22Rv1 (cell line): ENCODE measurements around the gene PRSS37.

Experiments used
- ZFX ChIP-seq: fragments of 450-650 bp; IDR thresholded peaks from 2 replicates; pipeline ENCODE4 v1.6.1; 2017; ENCODE audit warnings: antibody characterized with exemption, borderline replicate concordance
- TF ChIP-seq, protein P1 (sequence below): fragments of 450-650 bp; IDR thresholded peaks from 2 replicates; pipeline ENCODE4 v1.5.1; 2017; ENCODE audit warnings: mild to moderate bottlenecking

DNA sequence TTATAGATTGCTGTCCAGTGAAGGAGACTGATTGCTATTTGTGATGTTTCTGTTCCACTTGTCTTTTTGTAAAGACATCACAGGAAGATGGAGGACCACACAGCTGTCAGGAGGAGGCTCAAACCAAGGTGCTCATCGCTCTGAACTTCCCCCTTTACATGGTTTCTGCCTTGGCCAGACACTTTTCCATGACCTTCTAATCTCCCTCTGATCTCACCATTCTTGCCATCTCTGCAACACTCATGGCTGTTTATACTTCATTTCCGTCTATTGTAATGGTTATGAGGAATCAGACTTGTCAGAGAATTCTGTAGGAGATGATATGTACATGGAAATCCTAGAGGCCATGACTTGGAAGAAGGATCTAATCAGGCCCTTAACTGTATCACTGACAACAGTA lies 53.0 kb downstream of the PRSS37 start:
- TF ChIP-seq, protein P1, sequence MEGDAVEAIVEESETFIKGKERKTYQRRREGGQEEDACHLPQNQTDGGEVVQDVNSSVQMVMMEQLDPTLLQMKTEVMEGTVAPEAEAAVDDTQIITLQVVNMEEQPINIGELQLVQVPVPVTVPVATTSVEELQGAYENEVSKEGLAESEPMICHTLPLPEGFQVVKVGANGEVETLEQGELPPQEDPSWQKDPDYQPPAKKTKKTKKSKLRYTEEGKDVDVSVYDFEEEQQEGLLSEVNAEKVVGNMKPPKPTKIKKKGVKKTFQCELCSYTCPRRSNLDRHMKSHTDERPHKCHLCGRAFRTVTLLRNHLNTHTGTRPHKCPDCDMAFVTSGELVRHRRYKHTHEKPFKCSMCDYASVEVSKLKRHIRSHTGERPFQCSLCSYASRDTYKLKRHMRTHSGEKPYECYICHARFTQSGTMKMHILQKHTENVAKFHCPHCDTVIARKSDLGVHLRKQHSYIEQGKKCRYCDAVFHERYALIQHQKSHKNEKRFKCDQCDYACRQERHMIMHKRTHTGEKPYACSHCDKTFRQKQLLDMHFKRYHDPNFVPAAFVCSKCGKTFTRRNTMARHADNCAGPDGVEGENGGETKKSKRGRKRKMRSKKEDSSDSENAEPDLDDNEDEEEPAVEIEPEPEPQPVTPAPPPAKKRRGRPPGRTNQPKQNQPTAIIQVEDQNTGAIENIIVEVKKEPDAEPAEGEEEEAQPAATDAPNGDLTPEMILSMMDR = no peak
- no peak for TF ChIP-seq ZFX
